ENCODE results near the gene AP1M1.

AP1M1 gene

GRCh38 chr19:16197622-16198369 is at the start of gene AP1M1:
Gene AP1M1 (plus strand): TSS chr19:16197911. CDS start chr19:16198027, 116 bp downstream.
- H3K4me3 ChIP-seq (ENCODE audit: control insufficient read depth, low read depth, low read length): peak within 1 kb of the TSS; percentile 94
- TF ChIP-seq CTCF (conservative IDR thresholded peaks at IDR 0.05; ENCODE audit: control insufficient read depth, insufficient read depth, low read depth, low read length): no peak
- peak; percentile 95 for DNase-seq (ENCODE audit: low read depth)

GRCh38 chr19:16148443-16149229 is 49.1 kb upstream of the AP1M1 start:
- H3K4me3 ChIP-seq (ENCODE audit: control insufficient read depth, low read depth, low read length): no peak overlapping the region
- no peak for DNase-seq (ENCODE audit: low read depth)
- TF ChIP-seq CTCF (conservative IDR thresholded peaks at IDR 0.05; ENCODE audit: control insufficient read depth, insufficient read depth, low read depth, low read length): no peak

- no peak overlapping the region for H3K4me3 ChIP-seq (ENCODE audit: control insufficient read depth, low read depth, low read length)
- TF ChIP-seq CTCF (conservative IDR thresholded peaks at IDR 0.05; ENCODE audit: control insufficient read depth, insufficient read depth, low read depth, low read length): no peak
- no peak for DNase-seq (ENCODE audit: low read depth)
Observed at GRCh38 chr19:16153582-16154336, 44.0 kb upstream of the AP1M1 start.

DNA sequence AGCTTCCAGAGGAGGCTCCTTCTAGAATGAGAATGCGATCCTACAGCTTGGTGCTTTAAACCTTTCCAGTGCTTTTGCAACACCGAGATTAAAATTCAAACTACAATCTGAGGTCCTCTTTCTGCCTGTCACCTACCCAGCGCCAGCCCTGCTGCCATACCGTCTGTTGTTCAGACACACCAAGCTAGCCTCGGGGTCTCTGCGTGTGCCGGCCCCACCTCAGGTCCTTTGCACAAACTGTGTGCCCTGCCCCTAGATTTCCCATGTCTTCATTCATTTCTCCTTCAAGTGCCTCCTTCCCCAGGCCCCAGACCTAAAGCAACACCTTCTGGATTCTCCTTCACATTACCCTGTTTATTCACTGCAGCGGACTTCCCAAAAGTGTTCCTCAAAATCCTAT is 43.2 kb upstream of the AP1M1 start:
- no peak for DNase-seq (ENCODE audit: low read depth)
- no peak overlapping the region for H3K4me3 ChIP-seq (ENCODE audit: control insufficient read depth, low read depth, low read length)
- no peak for TF ChIP-seq CTCF (conservative IDR thresholded peaks at IDR 0.05; ENCODE audit: control insufficient read depth, insufficient read depth, low read depth, low read length)

DNA sequence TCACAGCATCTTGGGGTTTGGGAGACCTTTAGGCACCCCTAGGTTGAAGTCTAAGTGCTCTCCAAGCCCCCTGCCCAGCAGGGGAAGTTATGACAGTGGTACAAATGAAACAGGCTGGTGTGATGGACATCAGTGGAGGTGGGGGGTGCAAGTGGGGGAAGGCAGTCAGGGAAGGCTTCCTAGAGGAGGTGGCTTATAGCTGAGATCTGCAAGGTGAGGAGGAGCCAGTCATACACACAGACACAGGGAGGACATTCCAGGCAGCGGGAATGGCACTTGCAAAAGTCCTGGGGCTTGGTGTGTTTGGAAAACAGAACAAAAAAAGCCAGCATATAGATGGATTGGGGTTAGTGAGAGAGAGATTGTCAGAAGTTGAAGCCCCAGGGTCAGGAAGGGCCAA is 42.6 kb upstream of the AP1M1 start:
- TF ChIP-seq CTCF (conservative IDR thresholded peaks at IDR 0.05; ENCODE audit: control insufficient read depth, insufficient read depth, low read depth, low read length): no peak
- DNase-seq (ENCODE audit: low read depth): no peak
- H3K4me3 ChIP-seq (ENCODE audit: control insufficient read depth, low read depth, low read length): no peak overlapping the region

DNA sequence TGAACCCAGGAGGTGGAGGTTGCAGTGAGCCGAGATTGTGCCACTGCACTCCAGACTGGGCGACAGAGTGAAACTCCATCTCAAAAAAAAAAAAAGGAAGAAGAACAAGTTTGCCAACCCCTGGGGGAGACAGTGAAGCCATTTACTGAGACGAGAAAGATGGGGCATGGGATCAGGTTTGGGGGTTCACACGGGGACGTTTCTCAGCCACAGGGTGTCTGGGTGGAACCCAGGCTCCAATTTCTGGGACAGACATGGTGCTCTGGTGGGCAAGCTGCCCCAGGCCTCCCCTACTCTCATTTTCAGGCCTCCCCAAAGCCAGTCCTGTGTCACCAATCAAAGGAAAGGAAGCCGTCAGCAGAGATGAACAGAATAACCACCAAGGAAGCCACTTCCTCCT is 40.8 kb upstream of the AP1M1 start:
- H3K4me3 ChIP-seq (ENCODE audit: control insufficient read depth, low read depth, low read length): no peak overlapping the region
- TF ChIP-seq CTCF (conservative IDR thresholded peaks at IDR 0.05; ENCODE audit: control insufficient read depth, insufficient read depth, low read depth, low read length): no peak
- DNase-seq (ENCODE audit: low read depth): no peak

All from fibroblast of mammary gland (primary cell).